HepG2 (cell line): Measurements from ENCODE around the gene CLDN9. TPM values are rescaled to one million over a fixed set of nuclear protein-coding genes. Genes with fewer than 3 reads are reported as not detected.

Experiments used
- AGO1 ChIP-seq: fragments of 200-400 bp; formaldehyde crosslinking; IDR thresholded peaks from 2 replicates; pipeline ENCODE4 v1.6.1; 2017; ENCODE audit warnings: mild to moderate bottlenecking, low read depth, low read length, moderate library complexity; ENCODE audit not compliant: poor library complexity, severe bottlenecking
- BHLHE40 ChIP-seq: IDR thresholded peaks from 2 replicates; pipeline ENCODE4 v1.6.1; 2011; ENCODE audit warnings: low read length, improper control_type of control experiment
- CREB3 ChIP-seq: sonication (generic); formaldehyde crosslinking; IDR thresholded peaks from 2 replicates; pipeline ENCODE4 v1.5.0; 2020; ENCODE audit warnings: missing genetic modification reagents
- EP300 ChIP-seq, 3 experiments: sonication (generic) in 1 of 3; formaldehyde crosslinking in 1 of 3; IDR thresholded peaks; 2 replicates each; pipeline versions ENCODE4 v1.5.1 to v1.6.1; 2011 to 2020; ENCODE audit warnings: low read depth in 2 of 3, low read length in 2 of 3, borderline replicate concordance in 1 of 3, improper control_type of control experiment in 1 of 3, mild to moderate bottlenecking in 1 of 3, missing genetic modification reagents in 1 of 3, moderate library complexity in 1 of 3
- FOSL1 ChIP-seq: sonication (generic); formaldehyde crosslinking; IDR thresholded peaks from 2 replicates; pipeline ENCODE4 v1.9.0; 2021; ENCODE audit warnings: missing genetic modification reagents, borderline replicate concordance
- FOXM1 ChIP-seq: sonication (generic); formaldehyde crosslinking; IDR thresholded peaks from 2 replicates; pipeline ENCODE4 v1.5.0; 2020; ENCODE audit warnings: missing genetic modification reagents
- KDM3A ChIP-seq: IDR thresholded peaks from 2 replicates; pipeline ENCODE4 v1.6.1; 2018; ENCODE audit warnings: low read depth, missing compliant biosample characterization
- KDM4B ChIP-seq: sonication (generic); formaldehyde crosslinking; IDR thresholded peaks from 2 replicates; pipeline ENCODE4 v1.4.0; 2020; ENCODE audit warnings: missing genetic modification reagents
- KMT2A ChIP-seq: sonication (generic); formaldehyde crosslinking; IDR thresholded peaks from 2 replicates; pipeline ENCODE4 v1.4.0; 2020; ENCODE audit warnings: missing genetic modification reagents
- MTA1 ChIP-seq: sonication (generic); formaldehyde crosslinking; IDR thresholded peaks from 2 replicates; pipeline ENCODE4 v1.4.0; 2020; ENCODE audit warnings: missing genetic modification reagents, mild to moderate bottlenecking, borderline replicate concordance
- NKX3-1 ChIP-seq: sonication (generic); formaldehyde crosslinking; IDR thresholded peaks from 2 replicates; pipeline ENCODE4 v1.5.0; 2020; ENCODE audit warnings: missing genetic modification reagents
- NR2C2 ChIP-seq: sonication (generic); formaldehyde crosslinking; IDR thresholded peaks from 2 replicates; pipeline ENCODE4 v1.4.0; 2020; ENCODE audit warnings: missing genetic modification reagents, mild to moderate bottlenecking, moderate library complexity, borderline replicate concordance
- RARG ChIP-seq: sonication (generic); formaldehyde crosslinking; IDR thresholded peaks from 2 replicates; pipeline ENCODE4 v1.4.0; 2020; ENCODE audit warnings: low read depth, mild to moderate bottlenecking, missing genetic modification reagents
- RBM22 ChIP-seq: fragments of 200-400 bp; formaldehyde crosslinking; optimal IDR thresholded peaks from 2 replicates; pipeline ENCODE3; 2017; ENCODE audit warnings: mild to moderate bottlenecking, low read length, moderate library complexity
- SCMH1 ChIP-seq: sonication (generic); formaldehyde crosslinking; IDR thresholded peaks from 2 replicates; pipeline ENCODE4 v1.9.0; 2021; ENCODE audit warnings: missing genetic modification reagents, mild to moderate bottlenecking, borderline replicate concordance
- SNAI1 ChIP-seq: sonication (generic); formaldehyde crosslinking; IDR thresholded peaks from 2 replicates; pipeline ENCODE4 v1.5.0; 2020; ENCODE audit warnings: mild to moderate bottlenecking, missing genetic modification reagents, borderline replicate concordance
- SP1 ChIP-seq, 2 experiments: fragments of 450-650 bp in 1 of 2; sonication (generic) in 1 of 2; formaldehyde crosslinking in 1 of 2; IDR thresholded peaks; 2 replicates each; pipeline versions ENCODE4 v1.4.0 to v1.6.1; 2016 to 2020; ENCODE audit warnings: missing genetic modification reagents in 1 of 2
- TBX2 ChIP-seq: sonication (generic); formaldehyde crosslinking; IDR thresholded peaks from 2 replicates; pipeline ENCODE4 v1.5.0; 2020; ENCODE audit warnings: missing genetic modification reagents, mild to moderate bottlenecking, borderline replicate concordance
- TBX3 ChIP-seq: fragments of 450-650 bp; IDR thresholded peaks from 2 replicates; pipeline ENCODE4 v1.6.1; 2017; ENCODE audit warnings: antibody characterized with exemption, mild to moderate bottlenecking, inconsistent platforms, borderline replicate concordance
- THAP8 ChIP-seq: sonication (generic); formaldehyde crosslinking; IDR thresholded peaks from 2 replicates; pipeline ENCODE4 v1.5.1; 2020; ENCODE audit warnings: missing genetic modification reagents, mild to moderate bottlenecking, borderline replicate concordance
- ZNF598 ChIP-seq: sonication (generic); formaldehyde crosslinking; IDR thresholded peaks from 2 replicates; pipeline ENCODE4 v1.5.1; 2020; ENCODE audit warnings: mild to moderate bottlenecking, missing genetic modification reagents, borderline replicate concordance
- ZNF724P ChIP-seq: sonication (generic); formaldehyde crosslinking; IDR thresholded peaks from 2 replicates; pipeline ENCODE4 v1.8.0; 2022; ENCODE audit warnings: missing genetic modification reagents, borderline replicate concordance
- ZNF761 ChIP-seq: sonication (generic); formaldehyde crosslinking; conservative IDR thresholded peaks from 2 replicates; pipeline ENCODE4 v1.4.0; 2020; ENCODE audit warnings: mild to moderate bottlenecking, missing genetic modification reagents
- ZNF773 ChIP-seq: sonication (generic); formaldehyde crosslinking; IDR thresholded peaks from 2 replicates; pipeline ENCODE4 v1.4.0; 2020; ENCODE audit warnings: missing genetic modification reagents, borderline replicate concordance
- ZNF790 ChIP-seq: sonication (generic); formaldehyde crosslinking; IDR thresholded peaks from 2 replicates; pipeline ENCODE4 v1.8.0; 2022; ENCODE audit warnings: missing genetic modification reagents, mild to moderate bottlenecking, borderline replicate concordance
- ZNF878 ChIP-seq: sonication (generic); formaldehyde crosslinking; IDR thresholded peaks from 2 replicates; pipeline ENCODE4 v1.8.1; 2023; ENCODE audit warnings: mild to moderate bottlenecking, missing genetic modification reagents, moderate library complexity
- ZZZ3 ChIP-seq: sonication (generic); formaldehyde crosslinking; IDR thresholded peaks from 2 replicates; pipeline ENCODE4 v1.4.0; 2020; ENCODE audit warnings: missing genetic modification reagents, mild to moderate bottlenecking, borderline replicate concordance
- polyA plus RNA-seq, 8 experiments: library from polyadenylated mRNA; depleted of rRNA in 3 of 8; stranded (reverse) in 7 of 8; unstranded in 1 of 8; fragments of >200 nt; fragmentation: Illumina TruSeq in 4 of 8; extraction: Trizol in 4 of 8; gene quantifications; 2 replicates each; pipeline versions ENCODE4 v1.2.1 to v1.2.3, GENCODE V29; 2011 to 2016; ENCODE audit warnings: low read depth in 4 of 8, missing spikeins in 1 of 8, mixed read lengths in 1 of 8; ENCODE audit not compliant: insufficient read depth in 1 of 8
- total RNA-seq, 5 experiments: library from RNA; depleted of rRNA; stranded (reverse); fragments of >200 nt; fragmentation: Illumina TruSeq; extraction: Trizol; gene quantifications; 2 replicates each; pipeline ENCODE4 v1.2.3, GENCODE V29; 2016; ENCODE audit warnings: low read depth in 1 of 5

CLDN9 gene
- total and polyA plus RNA-seq, 2 of the 13 experiments (the other 11 are each of a cell fraction or from before 2014, with no cell fraction given): 0.15 to 0.26 TPM

GRCh38 chr16:2969545-2970521, 42.9 kb upstream of the CLDN9 start (continued):
- TF ChIP-seq NR2C2: no peak
- no peak for TF ChIP-seq TBX3
- TF ChIP-seq KDM4B (CRISPR knock-in tag): 0 out of 2 replicates have a peak, but pooled peaks have one; percentile 27
- no peak for TF ChIP-seq SP1 (IDR thresholded peaks at IDR 0.05)
- no peak for TF ChIP-seq SP1 (CRISPR knock-in tag; IDR thresholded peaks at IDR 0.05)
- TF ChIP-seq EP300 (IDR thresholded peaks at IDR 0.05; ENCODE audit: low read depth in 2 of 2, low read length in 2 of 2): no peak
- peak; percentile 19; the same call in 1 of the 2 replicates for TF ChIP-seq EP300 (CRISPR knock-in tag; IDR thresholded peaks at IDR 0.05; ENCODE audit: borderline replicate concordance)
- 0 out of 2 replicates have a peak, but pooled peaks have one; percentile 53 for TF ChIP-seq ZNF790 (CRISPR knock-in tag)
- TF ChIP-seq ZNF598 (CRISPR knock-in tag): 0 out of 2 replicates have a peak, but pooled peaks have one; percentile 24
- TF ChIP-seq MTA1: no peak
- no peak for TF ChIP-seq SCMH1
- TF ChIP-seq RBM22: no peak
- TF ChIP-seq KMT2A (CRISPR knock-in tag): peak; percentile 22; the same call in 1 of the 2 replicates
- TF ChIP-seq BHLHE40: no peak
- no peak for TF ChIP-seq RARG
- TF ChIP-seq AGO1: peak; percentile 93
- no peak for TF ChIP-seq THAP8
- TF ChIP-seq CREB3 (CRISPR knock-in tag): no peak; the same call in 1 of the 2 replicates
- no peak for TF ChIP-seq ZNF878 (CRISPR knock-in tag)
- no peak for TF ChIP-seq ZNF761 (CRISPR knock-in tag)
- TF ChIP-seq FOSL1 (CRISPR knock-in tag): no peak
- 0 out of 2 replicates have a peak, but pooled peaks have one; percentile 69 for TF ChIP-seq SNAI1 (CRISPR knock-in tag)
- TF ChIP-seq ZNF773 (CRISPR knock-in tag): no peak
- no peak; the same call in 1 of the 2 replicates for TF ChIP-seq FOXM1 (CRISPR knock-in tag)
- TF ChIP-seq NKX3-1: peak; percentile 69; the same call in 1 of the 2 replicates
- no peak for TF ChIP-seq ZNF724P (CRISPR knock-in tag)
- peak; percentile 67; the same call in 1 of the 2 replicates for TF ChIP-seq TBX2 (CRISPR knock-in tag)
- TF ChIP-seq ZZZ3 (CRISPR knock-in tag): no peak
- no peak for TF ChIP-seq KDM3A (CRISPR knock-in tag)
